ENCODE data around the gene KAT8. TPM values are rescaled to one million over a fixed set of nuclear protein-coding genes. Genes with fewer than 3 reads are reported as not detected.
"Not testable (repeated sequence)": the region's sequence is repeated elsewhere in the genome, so short reads cannot be mapped to it uniquely, and the experiment has no call there.

Gene KAT8
- total RNA-seq, 1 experiment from 2014 or later: 42.0 TPM

- intact Hi-C loops (cut with micrococcal nuclease): loop anchor here (2.0 kb wide), 1 partner anchor 19 kb away; the partner anchor contains the start of genes ZNF646 and ZNF668
Measured at GRCh38 chr16:31094088-31094423, 23.4 kb upstream of the KAT8 start.

GRCh38 chr16:31094424-31095120 lies 22.9 kb upstream of the KAT8 start, which contains the start of gene VKORC1:
TSS of gene VKORC1 (minus strand) at chr16:31094797. CDS start at chr16:31094729, 68 bp downstream.
- CTCF ChIA-PET: interaction anchor here (0.6 to 5.2 kb wide), 6 partner anchors 12 to 364 kb away, joined by 3 to 27 read pairs (median 4); partner anchors contain the start of genes ARMC5 and HSD3B7
- H3K9me3 Mint-ChIP-seq (ENCODE audit: unreplicated experiment): no peaks in the 10 kb centered on the region
- POLR2A ChIA-PET: interaction anchor here (0.7 to 6.5 kb wide), 14 partner anchors 21 to 364 kb away, joined by 3 to 78 read pairs (median 4); partner anchors contain the start of genes FUS, KAT8, PRSS8 and STX4
- H3K4me3 Mint-ChIP-seq (ENCODE audit: unreplicated experiment): peak within 1 kb of the TSS; percentile 85
- no TSS peak for BruUV-seq (replicated peaks)
- H3K36me3 Mint-ChIP-seq (ENCODE audit: insufficient read depth, unreplicated experiment): peaks cover 22% of the 10 kb centered on the region
- intact Hi-C loops (cut with micrococcal nuclease): loop anchor here (1.0 to 2.0 kb wide), 2 partner anchors 20 to 109 kb away; partner anchors contain the start of genes HSD3B7, ZNF646 and ZNF668
- DNase-seq (ENCODE audit: unreplicated experiment): peak; percentile 99
- H3K27ac Mint-ChIP-seq (ENCODE audit: low read depth, unreplicated experiment): peak within 1 kb of the TSS; percentile 77
- no peak for TF ChIP-seq CTCF (IDR thresholded peaks at IDR 0.05; ENCODE audit: unreplicated experiment)
- no peaks in the 10 kb centered on the region for H3K27me3 Mint-ChIP-seq (ENCODE audit: insufficient read depth, unreplicated experiment)
- peaks cover 12% of the 10 kb centered on the region for H3K4me1 Mint-ChIP-seq (ENCODE audit: insufficient read depth, unreplicated experiment)

More at GRCh38 chr16:31094088-31094423, 23.4 kb upstream of the KAT8 start:
- peak overlapping the region; percentile 77 for H3K27ac Mint-ChIP-seq (ENCODE audit: low read depth, unreplicated experiment)
- H3K4me3 Mint-ChIP-seq (ENCODE audit: unreplicated experiment): peak overlapping the region; percentile 85
- CTCF ChIA-PET: interaction anchor here (0.7 to 5.2 kb wide), 4 partner anchors 11 to 365 kb away, joined by 3 to 27 read pairs (median 4); partner anchors contain the start of genes ARMC5 and HSD3B7
- POLR2A ChIA-PET: interaction anchor here (0.5 to 6.5 kb wide), 15 partner anchors 20 to 364 kb away, joined by 3 to 78 read pairs (median 3); partner anchors contain the start of genes FUS, KAT8, PRSS8 and STX4
- no peaks in the 10 kb centered on the region for H3K9me3 Mint-ChIP-seq (ENCODE audit: unreplicated experiment)
- no peaks in the 10 kb centered on the region for H3K27me3 Mint-ChIP-seq (ENCODE audit: insufficient read depth, unreplicated experiment)
- H3K4me1 Mint-ChIP-seq (ENCODE audit: insufficient read depth, unreplicated experiment): peaks cover 12% of the 10 kb centered on the region
- no peak for TF ChIP-seq CTCF (IDR thresholded peaks at IDR 0.05; ENCODE audit: unreplicated experiment)
- DNase-seq (ENCODE audit: unreplicated experiment): no peak
- peaks cover 22% of the 10 kb centered on the region for H3K36me3 Mint-ChIP-seq (ENCODE audit: insufficient read depth, unreplicated experiment)
- TSS peak; percentile 21 for BruUV-seq (replicated peaks)

GRCh38 chr16:31099860-31100638 lies 17.4 kb upstream of the KAT8 start:
- Mint-ChIP-seq H3K4me3 (ENCODE audit: unreplicated experiment) (no peak overlapping the region), H3K9me3 (ENCODE audit: unreplicated experiment) (no peaks in the 10 kb centered on the region), H3K27me3 (ENCODE audit: insufficient read depth, unreplicated experiment) (no peaks in the 10 kb centered on the region), H3K4me1 (ENCODE audit: insufficient read depth, unreplicated experiment) (peaks cover 11% of the 10 kb centered on the region), H3K27ac (ENCODE audit: low read depth, unreplicated experiment) (no peak overlapping the region), H3K36me3 (ENCODE audit: insufficient read depth, unreplicated experiment) (peaks cover 12% of the 10 kb centered on the region)
- peak; percentile 52 for DNase-seq (ENCODE audit: unreplicated experiment)
- TF ChIP-seq CTCF (IDR thresholded peaks at IDR 0.05; ENCODE audit: unreplicated experiment): no peak
- no TSS peak for BruUV-seq (replicated peaks)
- ChIA-PET POLR2A (interaction anchor here (1.0 to 2.9 kb wide), 2 partner anchors 18 to 43 kb away, joined by 3 to 19 read pairs; partner anchors contain the start of gene KAT8), CTCF (interaction anchor here (0.5 to 3.3 kb wide), 7 partner anchors 8 to 115 kb away, joined by 3 to 20 read pairs (median 3); partner anchors contain the start of genes HSD3B7 and PRSS8)
- intact Hi-C loops (cut with micrococcal nuclease): no loop called here

- H3K27me3 Mint-ChIP-seq (ENCODE audit: insufficient read depth, unreplicated experiment); intact Hi-C loops (cut with micrococcal nuclease); H3K27ac Mint-ChIP-seq (ENCODE audit: low read depth, unreplicated experiment); H3K4me1 Mint-ChIP-seq (ENCODE audit: insufficient read depth, unreplicated experiment); BruUV-seq (replicated peaks); DNase-seq (ENCODE audit: unreplicated experiment); H3K4me3 Mint-ChIP-seq (ENCODE audit: unreplicated experiment); H3K9me3 Mint-ChIP-seq (ENCODE audit: unreplicated experiment): not testable (repeated sequence)
- POLR2A ChIA-PET: interaction anchor here (1.8 to 2.9 kb wide), 2 partner anchors 17 to 79 kb away, joined by 5 to 19 read pairs; partner anchors contain the start of gene KAT8
- H3K36me3 Mint-ChIP-seq (ENCODE audit: insufficient read depth, unreplicated experiment): peaks cover 13% of the 10 kb centered on the region
- CTCF ChIA-PET: interaction anchor here (0.6 to 3.3 kb wide), 10 partner anchors 34 to 355 kb away, joined by 3 to 20 read pairs (median 3); partner anchors contain the start of genes HSD3B7 and PRSS8
Measured at GRCh38 chr16:31100876-31101641, 16.4 kb upstream of the KAT8 start.
